ENCODE data around the gene MMP25. TPM values are rescaled to one million over a fixed set of nuclear protein-coding genes. Genes with fewer than 3 reads are reported as not detected.

Gene MMP25
- 3.0 TPM for total RNA-seq
- long read RNA-seq, partial matches to known transcripts, result 0 of 1 reads
- long read RNA-seq, other reads (novel, unspliced or antisense), result 1 of 1 reads

GRCh38 chr16:3045758-3046640, at the start of gene MMP25:
Gene MMP25 (plus strand): TSS chr16:3046561. CDS start chr16:3046918, 357 bp downstream.
- intact Hi-C loops (cut with DNase I), result no loop called here
- DNase-seq (ENCODE audit: low spot score), result peak; percentile 85

- intact Hi-C loops (cut with DNase I), result no loop called here
- no peak for DNase-seq (ENCODE audit: low spot score)
These were observed 46.4 kb upstream of the MMP25 start for GRCh38 chr16:2999929-3000328.

- DNase-seq (ENCODE audit: low spot score), result no peak
- intact Hi-C loops (cut with DNase I), result no loop called here
These were observed 45.8 kb upstream of the MMP25 start for GRCh38 chr16:3000540-3000939.

GRCh38 chr16:3001316-3001715, 45.0 kb upstream of the MMP25 start:
- intact Hi-C loops (cut with DNase I), result no loop called here
- no peak for DNase-seq (ENCODE audit: low spot score)

GRCh38 chr16:3003582-3004270, 42.6 kb upstream of the MMP25 start:
- intact Hi-C loops (cut with DNase I), result loop anchor here (2.0 kb wide), 1 partner anchor 17 kb away; the partner anchor contains the start of gene TNFRSF12A
- DNase-seq (ENCODE audit: low spot score), result peak; percentile 99

- DNase-seq (ENCODE audit: low spot score), result no peak
- intact Hi-C loops (cut with DNase I), result loop anchor here (2.0 kb wide), 1 partner anchor 16 kb away; the partner anchor contains the start of gene TNFRSF12A
These were observed 42.0 kb upstream of the MMP25 start for GRCh38 chr16:3004319-3004718.

- no peak for DNase-seq (ENCODE audit: low spot score)
- intact Hi-C loops (cut with DNase I), result loop anchor here (2.0 kb wide), 1 partner anchor 16 kb away; the partner anchor contains the start of gene TNFRSF12A
These were observed 41.5 kb upstream of the MMP25 start for GRCh38 chr16:3004781-3005284.

- intact Hi-C loops (cut with DNase I), result no loop called here
- no peak for DNase-seq (ENCODE audit: low spot score)
These were observed 39.1 kb upstream of the MMP25 start for GRCh38 chr16:3007059-3007956.

- intact Hi-C loops (cut with DNase I), result no loop called here
- DNase-seq (ENCODE audit: low spot score), result no peak
These were observed 38.2 kb upstream of the MMP25 start for GRCh38 chr16:3007957-3008689.

GRCh38 chr16:3008690-3009037, 37.7 kb upstream of the MMP25 start:
- no peak for DNase-seq (ENCODE audit: low spot score)
- intact Hi-C loops (cut with DNase I), result no loop called here

- no peak for DNase-seq (ENCODE audit: low spot score)
- intact Hi-C loops (cut with DNase I), result no loop called here
These were observed 36.6 kb upstream of the MMP25 start for GRCh38 chr16:3009568-3010390.

GRCh38 chr16:3010510-3010909, 35.9 kb upstream of the MMP25 start:
- no peak for DNase-seq (ENCODE audit: low spot score)
- intact Hi-C loops (cut with DNase I), result no loop called here

- intact Hi-C loops (cut with DNase I), result no loop called here
- DNase-seq (ENCODE audit: low spot score), result no peak
These were observed 34.1 kb upstream of the MMP25 start for GRCh38 chr16:3012246-3012645.

GRCh38 chr16:3012828-3013420, 33.4 kb upstream of the MMP25 start, which contains the start of gene CLDN9:
Gene CLDN9 (plus strand): TSS chr16:3012923. CDS start chr16:3013363, 440 bp downstream.
- no peak for DNase-seq (ENCODE audit: low spot score)
- intact Hi-C loops (cut with DNase I), result no loop called here

GRCh38 chr16:3013491-3013951, 32.8 kb upstream of the MMP25 start:
- intact Hi-C loops (cut with DNase I), result no loop called here
- no peak for DNase-seq (ENCODE audit: low spot score)

GRCh38 chr16:3013998-3014690, 32.2 kb upstream of the MMP25 start:
- intact Hi-C loops (cut with DNase I), result no loop called here
- DNase-seq (ENCODE audit: low spot score), result no peak

- intact Hi-C loops (cut with DNase I), result no loop called here
- DNase-seq (ENCODE audit: low spot score), result no peak
These were observed 31.4 kb upstream of the MMP25 start for GRCh38 chr16:3014971-3015370.
